Mammary epithelial cell (primary cell): ENCODE measurements around the gene OMP.

Experiments
- CTCF ChIP-seq, 2 donors: IDR thresholded peaks in 1 of 2; conservative IDR thresholded peaks in 1 of 2; 2 replicates each; pipeline ENCODE4 v1.5.1; 2011 to 2012; ENCODE audit warnings: inconsistent platforms in 2 of 2, low read length in 2 of 2, mild to moderate bottlenecking in 2 of 2, control low read depth in 1 of 2, low read depth in 1 of 2; ENCODE audit not compliant: insufficient read depth in 1 of 2; ENCODE audit errors: extremely low read depth in 1 of 2
- EZH2 ChIP-seq: IDR thresholded peaks from 2 replicates; pipeline ENCODE4 v1.6.1; 2012; ENCODE audit warnings: low read length, inconsistent platforms, borderline replicate concordance

GRCh38 chr11:77151804-77152509 is 49.3 kb downstream of the OMP start:
- TF ChIP-seq CTCF (conservative IDR thresholded peaks at IDR 0.05 in 1 of 2, IDR thresholded peaks at IDR 0.05 in 1 of 2; ENCODE audit: extremely low read depth in 1 of 2, insufficient read depth in 1 of 2, low read depth in 1 of 2, low read length in 2 of 2): no peak
- TF ChIP-seq EZH2: no peak
